Caco-2 (cell line): ENCODE data around the gene SEC11A. TPM values are rescaled to one million over a fixed set of nuclear protein-coding genes. Genes with fewer than 3 reads are reported as not detected.

Experiments
- BruUV-seq: library from RNA; stranded (reverse); fragments of 400-500 nt; replicated peaks from 2 replicates; lab custom pipeline; 2021; lab: Mats Ljungman, UMichigan
- CTCF ChIA-PET: fragments of 300-600 bp; sonication (Branson Sonifier 250); formaldehyde crosslinking; loops from one replicate; lab custom pipeline; 2022; ENCODE audit warnings: antibody characterized with exemption; lab: Charles Lee
- POLR2A ChIA-PET: fragments of 300-600 bp; sonication (Branson Sonifier 250); formaldehyde crosslinking; loops from one replicate; lab custom pipeline; 2022; ENCODE audit warnings: antibody characterized with exemption; lab: Charles Lee
- DNase-seq, 2 experiments: peaks; one replicate each; pipeline versions ENCODE4 v3.0.0 to v3.0.0-alpha.2; 2020 to 2022
- H3K27me3 ChIP-seq: replicated peaks from 2 replicates; pipeline ENCODE4 v1.6.0; 2011; ENCODE audit warnings: low read length; ENCODE audit not compliant: control insufficient read depth, insufficient read depth
- H3K36me3 ChIP-seq: 2 replicates; pipeline ENCODE4 v1.5.1; 2011; ENCODE audit warnings: low read length; ENCODE audit not compliant: control insufficient read depth, insufficient read depth
- H3K4me1 ChIP-seq: fragments of 250-450 bp; sonication (Bioruptor Pico); 2 replicates; pipeline ENCODE4 v1.5.1; 2020; ENCODE audit warnings: mild to moderate bottlenecking
- H3K4me3 ChIP-seq: 2 replicates; pipeline ENCODE4 v1.5.1; 2011; ENCODE audit warnings: low read depth, mild to moderate bottlenecking, control low read depth, low read length
- H3K9me3 ChIP-seq: fragments of 250-450 bp; sonication (Bioruptor Pico); 2 replicates; pipeline ENCODE4 v1.5.1; 2020; ENCODE audit warnings: mild to moderate bottlenecking, moderate library complexity
- H3K27ac Mint-ChIP-seq: one replicate; pipeline ENCODE4 v1.8.0; 2022; ENCODE audit warnings: mixed read lengths; ENCODE audit not compliant: unreplicated experiment
- H3K27me3 Mint-ChIP-seq: one replicate; pipeline ENCODE4 v1.8.0; 2022; ENCODE audit warnings: mixed read lengths; ENCODE audit not compliant: insufficient read depth, unreplicated experiment
- H3K36me3 Mint-ChIP-seq: one replicate; pipeline ENCODE4 v1.8.0; 2022; ENCODE audit warnings: mild to moderate bottlenecking, mixed read lengths; ENCODE audit not compliant: insufficient read depth, unreplicated experiment
- H3K4me1 Mint-ChIP-seq: one replicate; pipeline ENCODE4 v1.8.0; 2022; ENCODE audit warnings: low read depth, mixed read lengths; ENCODE audit not compliant: unreplicated experiment
- H3K4me3 Mint-ChIP-seq: one replicate; pipeline ENCODE4 v1.8.0; 2022; ENCODE audit warnings: mild to moderate bottlenecking, moderate library complexity, mixed read lengths; ENCODE audit not compliant: unreplicated experiment
- H3K9me3 Mint-ChIP-seq: one replicate; pipeline ENCODE4 v1.8.0; 2022; ENCODE audit warnings: mixed read lengths; ENCODE audit not compliant: unreplicated experiment
- intact Hi-C: fragments of 100-400 bp; cut with micrococcal nuclease; formaldehyde crosslinking; loops from one replicate; pipeline ENCODE4 v1.10.0; 2022; ENCODE audit not compliant: unreplicated experiment
- total RNA-seq: library from RNA; stranded (reverse); gene quantifications from 2 replicates; pipeline ENCODE4 v1.2.3, GENCODE V29; 2022
- TF ChIP-seq, protein P1 (sequence below), 2 experiments: fragments of 200-600 bp in 1 of 2; IDR thresholded peaks; 1 replicate in 1 of 2; 2 replicates in 1 of 2; pipeline versions ENCODE4 v1.5.1 to v1.8.0; 2011 to 2022; ENCODE audit warnings: antibody characterized with exemption in 1 of 2, control low read depth in 1 of 2, inconsistent platforms in 1 of 2, low read depth in 1 of 2, low read length in 1 of 2, mild to moderate bottlenecking in 1 of 2, moderate library complexity in 1 of 2; ENCODE audit not compliant: insufficient read depth in 1 of 2, severe bottlenecking in 1 of 2, unreplicated experiment in 1 of 2

SEC11A gene
- total RNA-seq, 1 experiment from 2014 or later: 211 TPM

DNA sequence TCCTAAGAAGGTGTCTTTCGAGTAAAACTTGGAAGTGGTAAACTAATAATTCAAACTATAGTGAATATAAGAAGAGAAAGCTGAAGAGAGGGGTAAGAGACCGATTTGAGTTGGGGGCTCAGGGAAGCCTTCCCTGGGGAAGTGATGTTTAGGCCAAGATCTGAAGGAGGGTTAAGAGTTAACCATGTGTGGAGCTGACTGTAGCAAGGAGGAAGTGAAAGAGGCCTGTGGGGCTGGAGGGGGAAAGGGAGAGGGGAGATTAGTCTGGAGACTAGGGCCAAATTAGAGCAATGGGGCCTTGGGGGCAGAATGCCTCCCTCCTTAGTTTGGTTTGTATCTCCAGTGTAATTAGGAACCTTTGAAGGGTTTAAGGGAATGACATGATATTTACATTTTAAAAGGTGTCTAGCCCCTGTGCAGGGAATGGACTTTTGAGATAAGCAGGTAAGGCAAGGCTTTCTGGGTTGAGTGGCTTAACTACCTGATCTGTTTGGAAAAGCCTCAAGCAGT lies 34.7 kb upstream of the SEC11A start:
- CTCF ChIA-PET: no interaction called here
- POLR2A ChIA-PET: no interaction called here
- no TSS peak for BruUV-seq
- Mint-ChIP-seq H3K4me1 (peaks cover 34% of the 10 kb centered on the region), H3K36me3 (peaks cover 18% of the 10 kb centered on the region), H3K4me3 (peak overlapping the region; percentile 49), H3K27me3 (no peaks in the 10 kb centered on the region), H3K9me3 (no peaks in the 10 kb centered on the region), H3K27ac (peak overlapping the region; percentile 11)
- H3K4me3 ChIP-seq: no peak overlapping the region
- TF ChIP-seq, protein P1, sequence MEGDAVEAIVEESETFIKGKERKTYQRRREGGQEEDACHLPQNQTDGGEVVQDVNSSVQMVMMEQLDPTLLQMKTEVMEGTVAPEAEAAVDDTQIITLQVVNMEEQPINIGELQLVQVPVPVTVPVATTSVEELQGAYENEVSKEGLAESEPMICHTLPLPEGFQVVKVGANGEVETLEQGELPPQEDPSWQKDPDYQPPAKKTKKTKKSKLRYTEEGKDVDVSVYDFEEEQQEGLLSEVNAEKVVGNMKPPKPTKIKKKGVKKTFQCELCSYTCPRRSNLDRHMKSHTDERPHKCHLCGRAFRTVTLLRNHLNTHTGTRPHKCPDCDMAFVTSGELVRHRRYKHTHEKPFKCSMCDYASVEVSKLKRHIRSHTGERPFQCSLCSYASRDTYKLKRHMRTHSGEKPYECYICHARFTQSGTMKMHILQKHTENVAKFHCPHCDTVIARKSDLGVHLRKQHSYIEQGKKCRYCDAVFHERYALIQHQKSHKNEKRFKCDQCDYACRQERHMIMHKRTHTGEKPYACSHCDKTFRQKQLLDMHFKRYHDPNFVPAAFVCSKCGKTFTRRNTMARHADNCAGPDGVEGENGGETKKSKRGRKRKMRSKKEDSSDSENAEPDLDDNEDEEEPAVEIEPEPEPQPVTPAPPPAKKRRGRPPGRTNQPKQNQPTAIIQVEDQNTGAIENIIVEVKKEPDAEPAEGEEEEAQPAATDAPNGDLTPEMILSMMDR (IDR thresholded peaks at IDR 0.05; ENCODE audit: insufficient read depth in 1 of 2, low read depth in 1 of 2, low read length in 1 of 2, severe bottlenecking in 1 of 2, unreplicated experiment in 1 of 2): no peak
- intact Hi-C loops: loop anchor here (2.0 kb wide), 1 partner anchor 92 kb away; the partner anchor contains the start of gene NMB
- no peaks in the 10 kb centered on the region for H3K36me3 ChIP-seq
- H3K27me3 ChIP-seq: no peaks in the 10 kb centered on the region
- H3K4me1 ChIP-seq: peaks cover 50% of the 10 kb centered on the region
- H3K9me3 ChIP-seq: no peaks in the 10 kb centered on the region
- DNase-seq: peak; percentile 21 to 39

DNA sequence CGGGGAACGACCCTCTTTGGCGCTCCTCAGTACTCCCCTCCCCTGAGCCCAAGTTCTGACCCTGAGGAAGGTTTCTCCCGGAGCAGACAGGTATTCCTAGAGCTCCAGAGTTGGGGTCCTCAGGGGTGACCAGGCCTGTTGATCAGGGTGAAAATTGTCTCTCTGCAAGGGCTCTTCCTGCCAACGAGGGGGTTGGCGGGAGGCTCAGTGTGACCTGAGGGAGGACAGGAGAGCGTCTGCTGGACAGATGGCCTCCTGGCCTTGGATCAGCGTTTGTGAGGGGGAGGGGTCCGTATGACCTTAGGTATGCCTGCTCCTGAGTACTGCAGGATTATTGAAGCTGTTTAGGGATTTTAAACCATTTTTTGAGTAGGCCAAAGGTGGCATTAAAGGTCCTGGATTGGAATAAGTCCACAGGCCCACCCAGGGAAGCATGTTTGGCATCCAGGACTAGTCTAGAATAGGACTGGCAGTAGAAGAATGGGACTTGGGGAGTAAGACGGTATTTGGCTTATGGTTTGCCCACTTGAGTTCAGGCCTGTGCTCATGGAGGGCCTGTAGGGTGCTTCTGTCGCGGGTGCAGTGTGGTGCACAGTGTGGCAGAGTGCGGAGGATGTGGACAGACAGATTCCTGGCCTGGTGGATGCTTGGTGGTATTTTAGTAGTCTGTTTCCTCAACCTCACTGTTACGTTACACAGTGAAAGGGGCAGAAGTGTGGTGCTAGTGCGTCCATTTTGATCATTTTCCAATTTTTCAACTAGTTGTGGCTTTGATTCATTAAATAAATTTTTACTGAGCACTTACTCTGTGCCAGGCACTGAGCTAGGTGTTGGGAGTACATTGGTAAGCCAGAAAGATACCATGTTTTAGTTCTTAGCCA lies 33.4 kb upstream of the SEC11A start:
- Mint-ChIP-seq H3K27me3 (no peaks in the 10 kb centered on the region), H3K4me3 (peak overlapping the region; percentile 86), H3K9me3 (no peaks in the 10 kb centered on the region), H3K4me1 (peaks cover 34% of the 10 kb centered on the region), H3K27ac (peak overlapping the region; percentile 62), H3K36me3 (peaks cover 16% of the 10 kb centered on the region)
- H3K4me3 ChIP-seq: peak overlapping the region; percentile 89
- intact Hi-C loops: loop anchor here (10.0 kb wide), 1 partner anchor 175 kb away; no protein-coding TSS in a partner anchor
- DNase-seq: peak; percentile 38
- H3K4me1 ChIP-seq: peaks cover 48% of the 10 kb centered on the region
- TSS peak; percentile 32 for BruUV-seq
- H3K27me3 ChIP-seq: no peaks in the 10 kb centered on the region
- no peaks in the 10 kb centered on the region for H3K9me3 ChIP-seq
- no peaks in the 10 kb centered on the region for H3K36me3 ChIP-seq
- POLR2A ChIA-PET: interaction anchor here (1.1 kb wide), 1 partner anchor 33 kb away, joined by 5 read pairs; the partner anchor contains the start of gene SEC11A
- CTCF ChIA-PET: interaction anchor here (1.0 kb wide), 1 partner anchor 33 kb away, joined by 4 read pairs; the partner anchor contains the start of gene SEC11A
- TF ChIP-seq, protein P1 (IDR thresholded peaks at IDR 0.05; ENCODE audit: insufficient read depth in 1 of 2, low read depth in 1 of 2, low read length in 1 of 2, severe bottlenecking in 1 of 2, unreplicated experiment in 1 of 2): no peak
